GM12872 (cell line): Measurements from ENCODE around the gene ZNF500.

ENCODE experiments used
- TF ChIP-seq, protein P1 (sequence below): IDR thresholded peaks from 3 replicates; pipeline ENCODE4 v1.5.1; 2011; ENCODE audit warnings: low read depth, mild to moderate bottlenecking, low read length, moderate library complexity; ENCODE audit not compliant: insufficient read depth

The ZNF500 gene

GRCh38 chr16:4765511-4766474 lies 1.2 kb downstream of the ZNF500 start:
- TF ChIP-seq, protein P1, sequence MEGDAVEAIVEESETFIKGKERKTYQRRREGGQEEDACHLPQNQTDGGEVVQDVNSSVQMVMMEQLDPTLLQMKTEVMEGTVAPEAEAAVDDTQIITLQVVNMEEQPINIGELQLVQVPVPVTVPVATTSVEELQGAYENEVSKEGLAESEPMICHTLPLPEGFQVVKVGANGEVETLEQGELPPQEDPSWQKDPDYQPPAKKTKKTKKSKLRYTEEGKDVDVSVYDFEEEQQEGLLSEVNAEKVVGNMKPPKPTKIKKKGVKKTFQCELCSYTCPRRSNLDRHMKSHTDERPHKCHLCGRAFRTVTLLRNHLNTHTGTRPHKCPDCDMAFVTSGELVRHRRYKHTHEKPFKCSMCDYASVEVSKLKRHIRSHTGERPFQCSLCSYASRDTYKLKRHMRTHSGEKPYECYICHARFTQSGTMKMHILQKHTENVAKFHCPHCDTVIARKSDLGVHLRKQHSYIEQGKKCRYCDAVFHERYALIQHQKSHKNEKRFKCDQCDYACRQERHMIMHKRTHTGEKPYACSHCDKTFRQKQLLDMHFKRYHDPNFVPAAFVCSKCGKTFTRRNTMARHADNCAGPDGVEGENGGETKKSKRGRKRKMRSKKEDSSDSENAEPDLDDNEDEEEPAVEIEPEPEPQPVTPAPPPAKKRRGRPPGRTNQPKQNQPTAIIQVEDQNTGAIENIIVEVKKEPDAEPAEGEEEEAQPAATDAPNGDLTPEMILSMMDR = no peak

DNA sequence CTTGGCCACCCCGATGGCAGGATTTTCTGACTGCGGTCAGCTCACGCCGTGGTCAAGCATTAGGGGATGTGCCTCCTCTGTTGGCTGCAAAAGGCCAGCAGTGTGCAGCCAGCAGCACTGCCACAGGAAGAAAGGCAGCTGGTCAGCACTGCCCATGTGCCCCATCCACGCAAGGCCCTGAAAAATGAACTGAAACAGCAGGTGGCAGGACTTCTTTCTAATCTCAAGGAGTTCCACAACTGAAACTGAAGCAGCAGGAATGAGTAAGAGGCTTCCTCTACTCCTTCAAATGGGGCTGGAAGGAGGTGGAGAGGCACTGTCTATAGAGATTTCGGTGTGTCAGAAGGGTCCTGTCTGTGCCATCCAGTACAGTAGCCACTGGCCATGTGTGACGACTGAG lies 3.2 kb downstream of the ZNF500 start:
- TF ChIP-seq, protein P1 = no peak

DNA sequence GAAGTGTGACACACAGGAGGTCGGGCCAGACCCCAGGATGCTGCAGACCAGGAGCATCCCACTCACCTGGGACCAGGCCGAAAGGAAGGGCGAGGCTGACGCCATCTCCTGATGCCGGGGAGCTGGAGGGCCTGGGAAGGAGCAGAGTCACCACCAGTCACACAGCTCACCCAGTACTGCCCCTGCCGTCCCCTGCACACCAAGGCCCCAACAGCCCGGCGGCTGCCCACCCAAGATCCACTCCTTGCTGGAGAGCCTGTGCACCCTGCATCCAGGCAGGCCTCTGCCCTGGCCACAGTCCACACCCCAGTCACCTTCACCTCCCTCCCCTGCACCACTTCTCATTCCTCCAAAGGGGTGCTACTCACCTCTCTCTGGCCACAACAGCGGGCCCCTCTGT lies 4.8 kb downstream of the ZNF500 start:
- TF ChIP-seq, protein P1 = no peak

DNA sequence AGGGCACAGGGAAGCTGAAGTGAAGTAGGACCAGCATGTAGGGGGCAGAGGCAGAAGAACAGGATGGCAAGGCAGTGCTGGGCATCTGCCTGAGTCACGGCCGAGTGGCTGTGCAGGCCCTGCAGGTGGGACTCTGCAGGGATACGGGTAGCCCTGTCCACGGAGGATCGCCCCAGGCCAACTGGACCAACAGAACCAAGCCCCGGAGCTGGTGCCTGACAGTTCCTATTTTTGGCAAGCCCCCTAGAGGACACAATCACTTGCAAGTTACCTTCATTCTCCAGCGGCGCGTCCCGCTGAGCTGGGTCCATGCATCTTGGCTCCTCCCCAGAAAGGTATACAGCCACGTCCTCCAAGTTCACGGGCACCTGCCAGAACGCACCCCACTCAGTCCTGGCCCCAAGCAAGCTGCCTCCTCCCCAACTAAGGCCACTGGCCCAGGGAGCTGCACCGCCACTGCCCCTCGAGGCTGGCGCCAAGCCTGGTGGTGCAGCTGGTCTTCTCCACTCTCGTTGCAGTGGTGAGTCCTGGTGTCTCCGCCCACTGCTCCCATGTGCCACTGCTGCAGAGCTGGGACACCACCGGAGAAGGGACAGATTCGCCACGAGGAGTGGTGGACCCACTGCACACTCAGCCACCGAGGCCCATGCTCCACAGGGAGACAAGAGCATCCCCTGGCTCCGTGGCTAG lies 6.6 kb downstream of the ZNF500 start:
- TF ChIP-seq, protein P1 = 0 out of 3 replicates have a peak, but pooled peaks have one; percentile 10

- TF ChIP-seq, protein P1 = no peak
Measured at GRCh38 chr16:4755687-4756086, 11.3 kb downstream of the ZNF500 start.

DNA sequence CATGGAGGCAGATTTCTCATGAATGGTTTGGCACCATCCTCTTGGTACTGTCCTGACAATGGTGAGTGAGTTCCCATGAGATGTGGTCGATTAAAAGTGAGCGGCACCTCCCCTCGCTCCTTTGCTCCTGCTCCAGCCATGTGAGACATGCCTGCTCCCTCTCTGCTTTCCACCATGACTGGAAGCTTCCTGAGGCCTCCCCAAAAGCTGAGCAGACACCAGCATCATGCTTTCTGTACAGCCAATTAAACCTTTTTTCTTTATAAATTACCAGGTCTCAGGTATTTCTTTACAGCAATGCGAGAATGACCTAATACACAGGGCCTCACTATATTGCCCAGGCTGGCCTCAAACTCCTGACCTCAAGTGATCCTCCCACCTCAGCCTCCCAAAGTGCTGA lies 12.1 kb downstream of the ZNF500 start:
- TF ChIP-seq, protein P1 = no peak

DNA sequence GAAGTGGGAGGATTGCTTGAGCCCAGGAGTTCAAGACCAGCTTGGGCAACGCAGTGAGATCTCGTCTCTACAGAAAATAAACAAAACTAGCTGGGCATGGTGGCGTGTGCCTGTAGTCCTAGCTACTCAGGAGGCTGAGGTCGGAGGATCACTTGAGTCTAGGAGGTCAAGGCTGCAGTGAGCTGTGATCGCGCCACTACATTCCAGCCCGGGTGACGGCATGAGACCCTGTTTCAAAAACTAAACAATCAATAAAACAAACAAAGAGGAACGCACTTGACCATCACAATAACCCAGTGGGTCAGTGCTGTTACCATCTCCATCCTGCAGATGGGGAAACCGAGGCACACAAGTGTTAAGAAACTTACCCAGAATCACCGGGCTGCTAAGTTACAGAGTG lies 13.7 kb downstream of the ZNF500 start:
- TF ChIP-seq, protein P1 = no peak
